Liver (tissue), 3 donors: ENCODE results near the gene C16orf89.

Source experiments
- CTCF ChIP-seq: fragments of 150-350 bp; IDR thresholded peaks from 2 replicates; pipeline ENCODE4 v1.5.1; 2017; ENCODE audit warnings: improper control_type of control experiment, low read depth, low read length; ENCODE audit not compliant: missing input control
- FOXA1 ChIP-seq: IDR thresholded peaks from 2 replicates; pipeline ENCODE4 v1.6.1; 2016; ENCODE audit warnings: antibody characterized with exemption
- GABPA ChIP-seq, 2 donors: IDR thresholded peaks in 1 of 2; conservative IDR thresholded peaks in 1 of 2; 2 replicates each; pipeline ENCODE4 v1.6.1; 2016; ENCODE audit warnings: antibody characterized with exemption in 2 of 2, mild to moderate bottlenecking in 1 of 2, moderate library complexity in 1 of 2
- JUND ChIP-seq, 2 donors: IDR thresholded peaks; 2 replicates each; pipeline ENCODE4 v1.6.1; 2016; ENCODE audit warnings: antibody characterized with exemption in 2 of 2
- MAX ChIP-seq: IDR thresholded peaks from 2 replicates; pipeline ENCODE4 v1.6.1; 2016; ENCODE audit warnings: antibody characterized with exemption
- NR2F2 ChIP-seq: IDR thresholded peaks from 2 replicates; pipeline ENCODE4 v1.6.1; 2016; ENCODE audit warnings: antibody characterized with exemption
- RAD21 ChIP-seq, 2 donors: IDR thresholded peaks; 2 replicates each; pipeline ENCODE4 v1.6.1; 2016; ENCODE audit warnings: antibody characterized with exemption in 2 of 2, mild to moderate bottlenecking in 2 of 2
- SP1 ChIP-seq: IDR thresholded peaks from 2 replicates; pipeline ENCODE4 v1.6.1; 2018; ENCODE audit warnings: antibody characterized with exemption, mild to moderate bottlenecking
- TAF1 ChIP-seq: conservative IDR thresholded peaks from 2 replicates; pipeline ENCODE4 v1.6.1; 2016; ENCODE audit warnings: antibody characterized with exemption, mild to moderate bottlenecking
- YY1 ChIP-seq: IDR thresholded peaks from 2 replicates; pipeline ENCODE4 v1.6.1; 2016; ENCODE audit warnings: antibody characterized with exemption, mild to moderate bottlenecking
- ZBTB33 ChIP-seq: IDR thresholded peaks from 2 replicates; pipeline ENCODE4 v1.6.1; 2016; ENCODE audit warnings: antibody characterized with exemption
- TF ChIP-seq, protein P1 (sequence below): IDR thresholded peaks from 2 replicates; pipeline ENCODE4 v1.6.1; 2016; ENCODE audit warnings: antibody characterized with exemption, mild to moderate bottlenecking
- donor health status: healthy.
- donor health status: healthy.

DNA sequence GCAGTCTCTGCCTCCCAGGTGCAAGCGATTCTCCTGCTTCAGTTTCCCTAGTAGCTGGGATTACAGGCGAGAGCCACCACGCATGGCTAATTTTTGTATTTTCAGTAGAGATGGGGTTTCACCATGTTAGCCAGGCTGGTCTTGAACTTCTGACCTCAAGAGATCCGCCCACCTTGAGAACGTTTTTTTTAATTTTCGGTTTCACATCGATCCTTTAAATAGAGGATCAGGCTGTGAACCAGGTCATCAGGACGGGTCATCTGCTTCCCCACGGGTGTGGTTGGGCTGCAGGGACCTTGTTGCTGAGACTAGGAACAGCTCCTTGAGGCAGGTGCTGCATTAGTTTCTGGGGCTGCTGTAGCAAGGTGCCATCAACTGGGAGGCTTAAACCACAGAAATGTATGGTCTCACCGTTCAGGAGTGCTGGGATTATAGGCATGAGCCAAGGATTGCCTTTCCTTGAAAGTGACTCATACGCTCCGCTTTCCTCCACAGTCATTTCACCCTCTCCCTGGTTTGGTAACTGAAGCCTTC lies 24.1 kb downstream of the C16orf89 start:
- TF ChIP-seq SP1 = no peak
- no peak for TF ChIP-seq CTCF
- no peak for TF ChIP-seq YY1
- no peak for TF ChIP-seq ZBTB33
- TF ChIP-seq TAF1 = no peak
- no peak for TF ChIP-seq MAX
- TF ChIP-seq, protein P1, sequence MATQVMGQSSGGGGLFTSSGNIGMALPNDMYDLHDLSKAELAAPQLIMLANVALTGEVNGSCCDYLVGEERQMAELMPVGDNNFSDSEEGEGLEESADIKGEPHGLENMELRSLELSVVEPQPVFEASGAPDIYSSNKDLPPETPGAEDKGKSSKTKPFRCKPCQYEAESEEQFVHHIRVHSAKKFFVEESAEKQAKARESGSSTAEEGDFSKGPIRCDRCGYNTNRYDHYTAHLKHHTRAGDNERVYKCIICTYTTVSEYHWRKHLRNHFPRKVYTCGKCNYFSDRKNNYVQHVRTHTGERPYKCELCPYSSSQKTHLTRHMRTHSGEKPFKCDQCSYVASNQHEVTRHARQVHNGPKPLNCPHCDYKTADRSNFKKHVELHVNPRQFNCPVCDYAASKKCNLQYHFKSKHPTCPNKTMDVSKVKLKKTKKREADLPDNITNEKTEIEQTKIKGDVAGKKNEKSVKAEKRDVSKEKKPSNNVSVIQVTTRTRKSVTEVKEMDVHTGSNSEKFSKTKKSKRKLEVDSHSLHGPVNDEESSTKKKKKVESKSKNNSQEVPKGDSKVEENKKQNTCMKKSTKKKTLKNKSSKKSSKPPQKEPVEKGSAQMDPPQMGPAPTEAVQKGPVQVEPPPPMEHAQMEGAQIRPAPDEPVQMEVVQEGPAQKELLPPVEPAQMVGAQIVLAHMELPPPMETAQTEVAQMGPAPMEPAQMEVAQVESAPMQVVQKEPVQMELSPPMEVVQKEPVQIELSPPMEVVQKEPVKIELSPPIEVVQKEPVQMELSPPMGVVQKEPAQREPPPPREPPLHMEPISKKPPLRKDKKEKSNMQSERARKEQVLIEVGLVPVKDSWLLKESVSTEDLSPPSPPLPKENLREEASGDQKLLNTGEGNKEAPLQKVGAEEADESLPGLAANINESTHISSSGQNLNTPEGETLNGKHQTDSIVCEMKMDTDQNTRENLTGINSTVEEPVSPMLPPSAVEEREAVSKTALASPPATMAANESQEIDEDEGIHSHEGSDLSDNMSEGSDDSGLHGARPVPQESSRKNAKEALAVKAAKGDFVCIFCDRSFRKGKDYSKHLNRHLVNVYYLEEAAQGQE = no peak
- TF ChIP-seq FOXA1 = no peak
- no peak for TF ChIP-seq NR2F2
- TF ChIP-seq JUND (IDR thresholded peaks at IDR 0.05) = no peak
- no peak for TF ChIP-seq RAD21 (IDR thresholded peaks at IDR 0.05)
- TF ChIP-seq GABPA (IDR thresholded peaks at IDR 0.05 in 1 of 2, conservative IDR thresholded peaks at IDR 0.05 in 1 of 2) = no peak
